IMR-90 (cell line): ENCODE data around the gene KIAA0825. TPM values are rescaled to one million over a fixed set of nuclear protein-coding genes. Genes with fewer than 3 reads are reported as not detected.

ENCODE experiments used
- ATAC-seq: fragments of 200-7000 bp; cut with Tn5 transposase; 2 replicates; pipeline ENCODE4 v1.9.1; 2020; ENCODE audit warnings: low read depth, mild to moderate bottlenecking, moderate library complexity
- BruUV-seq: library from RNA; stranded (reverse); fragments of 400-500 nt; replicated peaks from 2 replicates; lab custom pipeline; 2021; lab: Mats Ljungman, UMichigan
- CTCF ChIA-PET: fragments of 300-600 bp; formaldehyde crosslinking; extraction: SDS; loops from one replicate; lab custom pipeline; 2021; ENCODE audit warnings: antibody characterized with exemption; lab: Yijun Ruan, JAX
- POLR2A ChIA-PET: fragments of 300-600 bp; sonication (Branson Sonifier 250); formaldehyde crosslinking; loops from one replicate; lab custom pipeline; 2022; ENCODE audit warnings: antibody characterized with exemption; ENCODE audit not compliant: unreplicated experiment; lab: Charles Lee
- DNase-seq: peaks from one replicate; pipeline ENCODE4 v3.0.0; 2013
- H2AFZ ChIP-seq: replicated peaks from 2 replicates; pipeline ENCODE3; 2013; ENCODE audit warnings: low read length, mild to moderate bottlenecking; ENCODE audit not compliant: poor library complexity
- H2AK5ac ChIP-seq: 2 replicates; pipeline ENCODE4 v1.6.1; 2013; ENCODE audit warnings: low read depth, low read length, inconsistent platforms
- H2AK9ac ChIP-seq: replicated peaks from 2 replicates; pipeline ENCODE3; 2013; ENCODE audit warnings: mild to moderate bottlenecking, low read depth, low read length, moderate library complexity; ENCODE audit not compliant: poor library complexity
- H2BK120ac ChIP-seq: 2 replicates; pipeline ENCODE4 v1.6.1; 2013; ENCODE audit warnings: low read depth, low read length, inconsistent platforms
- H2BK15ac ChIP-seq: 3 replicates; pipeline ENCODE4 v1.6.1; 2013; ENCODE audit warnings: low read depth, low read length, inconsistent platforms
- H2BK20ac ChIP-seq: 2 replicates; pipeline ENCODE4 v1.6.1; 2013; ENCODE audit warnings: low read depth, mild to moderate bottlenecking, inconsistent platforms, low read length, moderate library complexity
- H2BK5ac ChIP-seq: 2 replicates; pipeline ENCODE4 v1.6.1; 2013; ENCODE audit warnings: mild to moderate bottlenecking, low read depth, low read length, inconsistent platforms; ENCODE audit not compliant: poor library complexity, severe bottlenecking
- H3K14ac ChIP-seq: replicated peaks from 2 replicates; pipeline ENCODE4 v1.6.1; 2013; ENCODE audit warnings: low read depth, low read length, inconsistent platforms
- H3K18ac ChIP-seq: 2 replicates; pipeline ENCODE4 v1.6.1; 2013; ENCODE audit warnings: low read depth, low read length, control low read depth
- H3K23ac ChIP-seq: 2 replicates; pipeline ENCODE4 v1.6.1; 2013; ENCODE audit warnings: low read depth, low read length, inconsistent platforms
- H3K27ac ChIP-seq: 2 replicates; pipeline ENCODE4 v1.5.1; 2013; ENCODE audit warnings: mild to moderate bottlenecking, control low read depth, low read length; ENCODE audit not compliant: insufficient read depth
- H3K27me3 ChIP-seq: 2 replicates; pipeline ENCODE4 v1.6.1; 2013; ENCODE audit warnings: low read length; ENCODE audit not compliant: control insufficient read depth, insufficient read depth
- H3K36me3 ChIP-seq: 2 replicates; pipeline ENCODE4 v1.6.1; 2013; ENCODE audit warnings: low read length, mixed read lengths; ENCODE audit not compliant: control insufficient read depth, insufficient read depth
- H3K4ac ChIP-seq: 2 replicates; pipeline ENCODE4 v1.6.1; 2013; ENCODE audit warnings: low read depth, low read length, inconsistent platforms
- H3K4me1 ChIP-seq: 2 replicates; pipeline ENCODE4 v1.6.1; 2013; ENCODE audit warnings: low read length, mixed read lengths; ENCODE audit not compliant: control insufficient read depth, insufficient read depth
- H3K4me2 ChIP-seq: 2 replicates; pipeline ENCODE4 v1.6.1; 2013; ENCODE audit warnings: low read depth, mild to moderate bottlenecking, control low read depth, low read length, moderate library complexity
- H3K4me3 ChIP-seq: 2 replicates; pipeline ENCODE4 v1.5.1; 2013; ENCODE audit warnings: low read depth, mild to moderate bottlenecking, control low read depth, low read length, moderate library complexity; ENCODE audit not compliant: insufficient read depth
- H3K56ac ChIP-seq: 2 replicates; pipeline ENCODE4 v1.6.1; 2013; ENCODE audit warnings: low read length, inconsistent platforms; ENCODE audit not compliant: insufficient read depth; ENCODE audit errors: extremely low read depth
- H3K79me1 ChIP-seq, 2 experiments: 2 replicates each; pipeline ENCODE4 v1.6.1; 2013; ENCODE audit warnings: low read length in 2 of 2, inconsistent platforms in 1 of 2, low read depth in 1 of 2
- H3K9ac ChIP-seq: 2 replicates; pipeline ENCODE4 v1.6.1; 2013; ENCODE audit warnings: low read depth, low read length, control low read depth
- H3K9me1 ChIP-seq: 2 replicates; pipeline ENCODE4 v1.6.1; 2013; ENCODE audit warnings: low read length, inconsistent platforms; ENCODE audit not compliant: insufficient read depth
- H3K9me3 ChIP-seq: 2 replicates; pipeline ENCODE4 v1.6.1; 2013; ENCODE audit warnings: low read length; ENCODE audit not compliant: control insufficient read depth, insufficient read depth
- H4K20me1 ChIP-seq: 2 replicates; pipeline ENCODE4 v1.6.1; 2013; ENCODE audit warnings: low read length, inconsistent platforms; ENCODE audit not compliant: insufficient read depth
- H4K5ac ChIP-seq: 2 replicates; pipeline ENCODE4 v1.6.1; 2013; ENCODE audit warnings: mild to moderate bottlenecking, low read depth, low read length, control low read depth
- H4K8ac ChIP-seq, 2 experiments: 2 replicates each; pipeline ENCODE4 v1.6.1; 2013; ENCODE audit warnings: low read depth in 2 of 2, low read length in 2 of 2, control low read depth in 1 of 2, inconsistent platforms in 1 of 2
- H4K91ac ChIP-seq: 2 replicates; pipeline ENCODE4 v1.6.1; 2013; ENCODE audit warnings: low read depth, low read length, inconsistent platforms; ENCODE audit not compliant: insufficient read depth
- BHLHE40 ChIP-seq: fragments of 150-350 bp; IDR thresholded peaks from 2 replicates; pipeline ENCODE4 v1.6.1; 2016; ENCODE audit warnings: mild to moderate bottlenecking, low read depth, low read length
- CHD1 ChIP-seq: IDR thresholded peaks from 2 replicates; pipeline ENCODE4 v1.6.1; 2012; ENCODE audit warnings: low read depth, low read length, improper control_type of control experiment
- ELK1 ChIP-seq: fragments of 150-350 bp; IDR thresholded peaks from 2 replicates; pipeline ENCODE4 v1.6.1; 2016; ENCODE audit warnings: low read depth, mild to moderate bottlenecking, low read length, moderate library complexity, borderline replicate concordance
- FOS ChIP-seq: fragments of 150-350 bp; IDR thresholded peaks from 2 replicates; pipeline ENCODE4 v1.6.1; 2016; ENCODE audit warnings: low read depth, low read length
- MAFK ChIP-seq: IDR thresholded peaks from 2 replicates; pipeline ENCODE4 v1.6.1; 2012; ENCODE audit warnings: low read depth, low read length, improper control_type of control experiment
- MAZ ChIP-seq: IDR thresholded peaks from 2 replicates; pipeline ENCODE4 v1.6.1; 2012; ENCODE audit warnings: low read depth, mild to moderate bottlenecking, low read length, improper control_type of control experiment, moderate library complexity, borderline replicate concordance
- NFE2L2 ChIP-seq: fragments of 150-350 bp; IDR thresholded peaks from 2 replicates; pipeline ENCODE4 v1.6.1; 2016; ENCODE audit warnings: low read depth, mild to moderate bottlenecking, low read length
- POLR2A ChIP-seq: IDR thresholded peaks from 2 replicates; pipeline ENCODE4 v1.6.1; 2012; ENCODE audit warnings: mild to moderate bottlenecking, low read depth, low read length
- RCOR1 ChIP-seq: IDR thresholded peaks from 2 replicates; pipeline ENCODE4 v1.6.1; 2012; ENCODE audit warnings: mild to moderate bottlenecking, low read length, improper control_type of control experiment; ENCODE audit not compliant: insufficient replicate concordance
- RFX5 ChIP-seq: IDR thresholded peaks from 2 replicates; pipeline ENCODE4 v1.8.0; 2012; ENCODE audit warnings: low read depth, mild to moderate bottlenecking, low read length, moderate library complexity
- SMC3 ChIP-seq: fragments of 150-350 bp; IDR thresholded peaks from 2 replicates; pipeline ENCODE4 v1.6.1; 2016; ENCODE audit warnings: low read depth, mild to moderate bottlenecking, antibody characterized with exemption, low read length, moderate library complexity
- USF2 ChIP-seq: fragments of 150-350 bp; IDR thresholded peaks from 2 replicates; pipeline ENCODE4 v1.6.1; 2017; ENCODE audit warnings: mild to moderate bottlenecking, antibody characterized with exemption, low read length, low read depth
- WGBS, 2 experiments: methylation state at CpG; one replicate each; pipeline versions ENCODE4 v1.1.5 to v1.1.7; 2013; ENCODE audit warnings: missing lambda C conversion rate in 2 of 2; ENCODE audit not compliant: insufficient read length in 1 of 2; ENCODE audit errors: extremely low coverage in 2 of 2; 5-methylcytosine and 5-hydroxymethylcytosine counted together
- dilution Hi-C: fragments of 300-500 bp; cut with HindIII; formaldehyde crosslinking; loops from one replicate; pipeline ENCODE4 v1.14.3; 2018; ENCODE audit warnings: low sequenced_read_pairs; ENCODE audit not compliant: unreplicated experiment
- in situ Hi-C: fragments of 300-500 bp; cut with MboI; formaldehyde crosslinking; loops from 3 replicates; pipeline ENCODE4 v1.14.3; 2019; ENCODE audit warnings: low sequenced_read_pairs, inconsistent platforms, mixed read lengths
- intact Hi-C: fragments of 100-400 bp; cut with micrococcal nuclease; formaldehyde crosslinking; loops from 2 replicates; pipeline ENCODE4 v1.10.0; 2022
- polyA plus RNA-seq, 3 experiments: library from polyadenylated mRNA; depleted of rRNA; stranded (reverse); fragments of >200 nt; gene quantifications; 2 replicates each; pipeline ENCODE4 v1.2.3, GENCODE V29; 2012; ENCODE audit warnings: low replicate concordance in 1 of 3
- total RNA-seq: library from RNA; depleted of rRNA; stranded (reverse); fragments of >200 nt; gene quantifications from 2 replicates; pipeline ENCODE4 v1.2.3, GENCODE V29; 2012

Gene KIAA0825
- total and polyA plus RNA-seq, 2 of the 4 experiments (the other 2 are of a cell fraction) = 0.46 to 1.8 TPM

GRCh38 chr5:94420885-94421284 is 197.5 kb downstream of the KIAA0825 start:
- intact Hi-C loops = no loop called here
- dilution Hi-C loops = no loop called here

More at GRCh38 chr5:94420885-94421284, 197.5 kb downstream of the KIAA0825 start:
- H2BK120ac ChIP-seq = no peak overlapping the region
- no peaks in the 10 kb centered on the region for H4K20me1 ChIP-seq
- no peak overlapping the region for H3K27ac ChIP-seq
- ChIA-PET CTCF (no interaction called here), POLR2A (no interaction called here)
- H3K23ac ChIP-seq = no peak overlapping the region
- no peak overlapping the region for H2AFZ ChIP-seq
- no peak overlapping the region for H3K56ac ChIP-seq
- H4K5ac ChIP-seq = no peak overlapping the region
- H2AK9ac ChIP-seq = no peak overlapping the region
- H3K9me1 ChIP-seq = no peaks in the 10 kb centered on the region
- WGBS, 2 experiments = no CpG with 5 or more reads among the region's 2 CpGs
- no peak overlapping the region for H3K9ac ChIP-seq
- TF ChIP-seq SMC3 = no peak
- TF ChIP-seq NFE2L2 = no peak
- TF ChIP-seq MAFK = no peak
- no peak for TF ChIP-seq MAZ
- TF ChIP-seq RFX5 = no peak
- TF ChIP-seq FOS = no peak
- no peak for TF ChIP-seq POLR2A
- no peak for TF ChIP-seq ELK1
- no peak for TF ChIP-seq RCOR1
- TF ChIP-seq USF2 = no peak
- TF ChIP-seq CHD1 = no peak
- TF ChIP-seq BHLHE40 = no peak
- no peaks in the 10 kb centered on the region for H3K27me3 ChIP-seq
- H3K18ac ChIP-seq = no peak overlapping the region
- H3K79me1 ChIP-seq = no peaks in the 10 kb centered on the region
- no peak overlapping the region for H2BK20ac ChIP-seq
- no peak for ATAC-seq
- H3K4me1 ChIP-seq = no peaks in the 10 kb centered on the region
- no peak overlapping the region for H3K4me2 ChIP-seq
- H3K36me3 ChIP-seq = no peaks in the 10 kb centered on the region
- H3K4me3 ChIP-seq = no peak overlapping the region
- H2BK15ac ChIP-seq = no peak overlapping the region
- no TSS peak for BruUV-seq
- H2BK5ac ChIP-seq = no peak overlapping the region
- no peak overlapping the region for H4K91ac ChIP-seq
- H3K4ac ChIP-seq = no peak overlapping the region
- H3K14ac ChIP-seq = no peak overlapping the region
- no peak for DNase-seq
- in situ Hi-C loops = no loop called here
- H3K9me3 ChIP-seq = no peaks in the 10 kb centered on the region
- H4K8ac ChIP-seq = no peak overlapping the region
- H2AK5ac ChIP-seq = no peak overlapping the region
